ENCODE data around the gene RHBDD3.

The RHBDD3 gene

GRCh38 chr22:29269731-29270474 lies 2.1 kb upstream of the RHBDD3 start:
- no peak for DNase-seq (ENCODE audit: low read depth, low spot score)

- DNase-seq (ENCODE audit: low read depth, low spot score): no peak
Measured at GRCh38 chr22:29269230-29269604, 1.4 kb upstream of the RHBDD3 start.

GRCh38 chr22:29268511-29269229 lies 889 bp upstream of the RHBDD3 start:
- peak; percentile 39 for DNase-seq (ENCODE audit: low read depth, low spot score)

DNA sequence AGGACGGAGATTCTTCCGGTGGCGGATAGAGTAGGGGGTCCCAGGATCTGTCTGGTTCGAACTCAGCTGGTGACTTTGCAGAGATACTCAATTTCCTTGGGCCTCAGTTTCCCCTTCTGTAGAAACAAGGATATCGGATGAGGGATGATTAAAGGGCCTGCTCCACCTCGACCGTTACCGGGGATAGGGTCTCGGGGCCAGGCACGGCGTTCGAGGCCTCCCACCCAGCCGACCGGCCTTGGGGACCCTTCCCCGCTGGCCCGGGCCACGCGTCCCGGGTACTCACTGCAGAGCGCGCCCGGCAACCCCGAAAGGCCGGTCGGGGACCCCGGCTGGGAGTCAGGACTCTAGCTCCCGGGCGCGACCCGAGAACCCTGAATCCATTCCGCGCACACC lies 321 bp downstream of the RHBDD3 start:
- DNase-seq (ENCODE audit: low read depth, low spot score): no peak

DNA sequence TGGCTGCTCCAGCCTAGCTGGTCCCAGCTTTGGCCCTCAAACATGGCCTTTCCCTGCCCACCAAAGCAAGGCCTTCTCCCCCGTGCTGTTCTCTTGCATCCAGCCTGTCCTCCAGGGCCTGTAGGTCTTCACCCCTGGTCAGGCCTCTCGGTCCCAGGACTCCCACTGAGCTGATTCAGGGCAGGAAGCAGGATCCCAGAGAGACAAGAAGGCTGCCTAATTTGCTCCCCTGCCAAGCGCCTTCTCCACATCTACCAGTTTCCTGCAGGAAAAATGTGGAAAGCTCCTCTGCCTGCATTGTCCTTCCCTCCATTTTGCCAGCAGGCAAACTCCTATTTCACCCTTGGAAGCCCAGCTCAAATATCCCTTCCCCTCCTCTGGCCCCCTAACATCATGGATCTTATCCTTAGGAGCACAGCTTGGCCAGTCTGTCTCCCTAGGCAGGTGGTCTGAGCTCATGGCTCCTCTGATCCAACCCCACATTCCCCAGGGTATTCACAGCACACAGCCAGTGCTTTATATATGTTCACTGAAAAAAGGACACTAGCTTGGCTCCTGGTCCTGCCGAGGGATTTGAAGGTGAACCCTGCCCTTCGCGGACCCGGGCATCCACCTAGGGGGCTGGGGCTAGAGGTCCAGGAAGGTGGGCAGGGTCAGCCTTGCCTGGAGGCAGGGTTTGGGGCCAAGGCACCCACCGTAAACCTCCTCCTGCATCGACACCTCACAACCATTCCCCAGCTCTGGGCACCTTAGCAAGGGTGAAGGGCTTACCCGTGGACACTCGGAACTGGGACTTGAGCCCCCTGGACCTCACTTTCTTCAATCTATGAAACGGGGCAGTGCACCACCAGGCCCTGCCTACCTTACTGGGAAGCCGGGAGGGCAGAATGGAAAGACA lies 968 bp downstream of the RHBDD3 start:
- no peak for DNase-seq (ENCODE audit: low read depth, low spot score)

DNA sequence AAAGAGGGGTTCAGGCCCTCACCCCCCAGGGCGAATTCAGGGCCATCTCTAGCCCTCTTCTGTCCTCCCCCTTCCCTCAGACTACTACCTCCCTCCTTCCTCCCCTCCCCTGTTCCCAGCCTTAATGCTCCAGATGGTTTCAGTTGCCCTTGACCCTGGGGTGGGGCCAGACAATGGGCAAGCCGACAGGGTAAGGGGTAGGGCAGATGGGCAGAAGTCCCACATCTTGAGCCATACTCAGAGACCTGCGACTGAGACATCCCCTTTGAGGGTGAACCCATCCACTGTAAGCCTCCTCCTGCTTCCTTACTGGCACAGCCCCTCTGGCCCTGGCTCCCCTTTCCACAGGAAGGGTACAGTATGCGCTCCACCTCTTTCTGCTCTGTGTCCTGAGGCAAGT lies 1.9 kb downstream of the RHBDD3 start:
- DNase-seq (ENCODE audit: low read depth, low spot score): no peak

GRCh38 chr22:29265305-29265704 lies 2.5 kb downstream of the RHBDD3 start:
- DNase-seq (ENCODE audit: low read depth, low spot score): no peak

- DNase-seq (ENCODE audit: low read depth, low spot score): no peak
Measured at GRCh38 chr22:29263791-29264276, 3.9 kb downstream of the RHBDD3 start.

GRCh38 chr22:29260601-29261315 lies 7.0 kb downstream of the RHBDD3 start:
- DNase-seq (ENCODE audit: low read depth, low spot score): no peak

DNA sequence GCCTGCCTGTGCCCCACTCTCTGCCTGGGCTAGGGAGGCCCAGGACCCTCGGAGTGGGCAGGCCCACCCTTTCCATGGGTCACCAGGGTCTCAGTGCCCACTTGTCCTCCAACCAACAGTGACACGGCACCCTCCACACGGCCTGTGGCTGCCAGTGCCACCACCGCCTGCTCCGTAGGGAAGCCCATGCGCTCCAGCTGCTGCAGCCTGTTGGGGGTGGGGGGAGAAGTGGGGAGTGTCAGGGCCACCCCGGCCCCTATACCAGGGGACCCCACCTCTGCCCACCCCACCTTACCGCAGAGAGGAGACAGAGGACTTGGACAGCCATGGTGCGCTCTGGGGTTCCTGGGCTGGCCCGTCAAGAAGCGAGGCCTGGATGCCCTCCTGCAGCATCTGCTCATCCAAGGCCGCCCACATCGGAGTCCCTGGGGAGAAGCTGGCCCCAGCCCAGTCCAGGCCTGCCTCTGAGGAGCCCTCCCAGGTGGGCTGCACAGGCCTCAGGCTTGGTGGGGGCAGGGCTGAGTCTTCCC lies 7.7 kb downstream of the RHBDD3 start:
- no peak for DNase-seq (ENCODE audit: low read depth, low spot score)

GRCh38 chr22:29259253-29259899 lies 8.4 kb downstream of the RHBDD3 start:
- DNase-seq (ENCODE audit: low read depth, low spot score): no peak

DNA sequence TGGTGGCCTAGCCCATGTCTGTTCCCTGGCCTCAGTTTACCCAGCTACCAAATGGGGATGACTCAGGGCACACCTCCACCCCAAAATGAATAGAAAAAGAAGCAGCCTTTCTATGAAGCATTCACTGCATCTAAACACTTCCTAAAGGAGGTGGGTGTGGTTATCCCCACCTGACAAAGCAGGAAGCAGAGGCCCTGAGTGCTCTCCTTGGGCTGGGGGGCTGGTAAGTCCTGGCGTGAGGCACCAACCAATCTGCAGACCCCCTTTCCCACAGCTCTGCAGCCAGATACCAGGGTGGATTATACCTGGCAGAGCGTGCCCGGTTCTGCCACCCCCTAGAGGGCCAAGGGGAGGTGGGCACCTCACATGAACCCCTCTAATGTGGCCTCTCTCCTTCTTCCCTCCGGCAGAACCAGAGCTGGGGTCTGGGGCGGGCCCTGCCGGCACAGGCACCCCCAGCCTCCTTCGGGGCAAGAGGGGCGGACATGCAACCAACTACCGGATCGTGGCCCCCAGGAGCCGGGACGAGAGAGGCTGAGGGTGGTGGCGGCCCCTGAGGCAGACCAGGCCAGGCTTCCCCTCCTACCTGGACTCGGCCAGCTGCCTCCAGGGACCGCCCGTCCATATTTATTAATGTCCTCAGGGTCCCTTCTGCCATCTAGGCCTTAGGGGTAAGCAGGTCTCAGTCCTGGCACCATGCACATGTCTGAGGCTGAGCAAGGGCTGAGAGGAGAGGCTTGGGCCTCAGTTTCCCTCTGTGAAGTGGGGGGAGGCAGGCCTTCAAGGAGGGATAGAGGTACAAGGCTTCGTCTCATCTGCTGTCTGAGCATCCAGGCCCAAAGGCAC lies 9.2 kb downstream of the RHBDD3 start:
- no peak for DNase-seq (ENCODE audit: low read depth, low spot score)

DNA sequence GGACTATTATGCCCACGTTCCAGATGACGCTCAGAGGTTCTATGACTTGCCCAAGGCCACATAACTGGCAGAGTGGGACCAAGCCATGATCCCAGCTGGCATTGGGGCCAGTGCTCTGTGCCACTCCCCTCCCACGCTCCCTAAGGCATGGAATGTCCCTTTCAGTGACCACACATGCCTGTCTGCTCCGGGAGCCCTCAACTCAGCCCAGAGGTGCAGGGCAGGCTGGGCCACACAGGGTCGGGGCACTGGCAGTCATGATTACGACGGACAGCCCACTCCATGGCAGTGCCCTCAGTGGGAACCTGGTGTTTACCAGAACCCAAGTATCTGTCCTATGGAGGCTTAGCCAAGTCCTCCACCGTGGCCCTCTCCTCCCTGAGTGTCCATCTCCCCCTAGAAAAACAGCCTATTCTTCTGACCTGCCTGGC lies 10.0 kb downstream of the RHBDD3 start:
- DNase-seq (ENCODE audit: low read depth, low spot score): no peak

DNA sequence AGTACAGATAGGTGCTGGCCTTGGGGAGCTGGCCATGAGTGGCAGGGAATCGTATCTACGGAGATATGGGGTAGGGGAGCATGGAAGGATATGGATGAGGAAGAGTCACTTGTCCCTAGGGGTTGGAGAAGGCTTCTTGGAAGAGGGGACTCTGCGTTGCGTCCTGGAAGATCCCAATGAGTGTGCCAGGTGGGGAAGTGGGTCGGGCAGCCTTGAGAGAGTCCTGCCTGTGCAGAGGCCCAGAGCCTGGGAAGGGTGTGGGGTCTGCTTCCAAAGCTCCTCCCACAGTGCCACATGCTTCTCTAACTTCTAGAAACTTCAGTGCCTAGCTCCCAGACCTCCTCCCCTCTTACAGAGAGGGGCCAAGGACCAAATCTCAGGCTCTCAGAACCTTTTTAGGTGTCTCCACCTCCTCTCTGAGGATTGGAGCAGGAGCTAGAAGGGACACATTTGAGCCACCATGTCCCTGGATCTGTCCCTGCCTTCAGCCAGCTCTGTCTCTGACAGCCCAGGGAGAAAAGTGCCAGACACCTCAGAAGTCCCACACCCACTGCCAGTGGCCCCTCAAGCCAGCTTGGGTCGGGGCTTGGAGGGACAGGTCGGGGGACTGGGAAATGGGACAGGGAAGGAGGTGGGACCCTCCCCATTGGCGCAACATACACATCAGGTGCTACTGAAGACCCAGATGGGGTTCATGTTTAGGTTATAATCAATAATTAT lies 11.0 kb downstream of the RHBDD3 start:
- DNase-seq (ENCODE audit: low read depth, low spot score): no peak

DNA sequence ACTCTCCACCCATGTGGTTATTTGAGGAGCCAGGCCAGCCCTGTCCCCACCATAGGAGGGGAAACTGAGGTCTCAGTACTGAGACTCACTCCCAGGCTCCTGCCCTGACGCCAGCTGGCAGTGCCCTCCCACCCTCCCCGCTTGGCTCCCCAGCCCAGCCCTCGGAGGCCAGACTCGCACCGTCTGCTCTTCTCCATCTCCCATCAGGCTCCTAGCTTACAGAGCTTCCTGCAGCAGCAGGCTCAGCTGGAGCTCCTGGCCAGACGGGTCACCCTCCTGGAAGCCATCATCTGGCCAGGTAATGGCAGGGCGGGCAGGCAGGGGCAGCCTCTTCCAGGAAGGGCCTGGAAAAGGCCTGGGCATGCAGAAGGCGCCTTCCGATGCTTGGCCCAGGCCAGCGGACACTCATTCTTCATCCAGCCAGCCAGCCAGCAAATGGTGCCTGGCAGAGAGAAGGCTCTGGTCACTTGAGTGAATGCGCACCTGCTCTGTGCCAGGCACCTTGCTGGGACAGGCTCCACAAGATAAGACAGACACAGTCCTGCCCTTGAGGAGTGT lies 12.6 kb downstream of the RHBDD3 start:
- no peak for DNase-seq (ENCODE audit: low read depth, low spot score)

GRCh38 chr22:29254286-29254660 lies 13.5 kb downstream of the RHBDD3 start:
- DNase-seq (ENCODE audit: low read depth, low spot score): no peak

- DNase-seq (ENCODE audit: low read depth, low spot score): no peak
Measured at GRCh38 chr22:29253561-29254285, 14.1 kb downstream of the RHBDD3 start.
